Suprapubic skin (tissue), 4 donors: ENCODE results near the gene GBF1.

ENCODE experiments used
- EP300 ChIP-seq: sonication (generic); formaldehyde crosslinking; IDR thresholded peaks from one replicate; pipeline ENCODE4 v1.6.1; 2017; ENCODE audit warnings: antibody characterized with exemption
- POLR2A ChIP-seq, 2 donors: fragments of 450-650 bp; IDR thresholded peaks; one replicate each; pipeline ENCODE4 v1.6.1; 2017; ENCODE audit warnings: antibody characterized with exemption in 2 of 2, mild to moderate bottlenecking in 2 of 2, moderate library complexity in 2 of 2
- POLR2AphosphoS5 ChIP-seq, 3 donors: sonication (generic); formaldehyde crosslinking; IDR thresholded peaks; one replicate each; pipeline ENCODE4 v1.6.1; 2017; ENCODE audit warnings: antibody characterized with exemption in 3 of 3
- TF ChIP-seq, protein P1 (sequence below), 2 donors: fragments of 200-600 bp in 1 of 2; fragments of 450-650 bp in 1 of 2; sonication (generic) in 1 of 2; IDR thresholded peaks; one replicate each; pipeline ENCODE4 v1.5.1; 2016 to 2019; ENCODE audit warnings: antibody characterized with exemption in 2 of 2, mild to moderate bottlenecking in 1 of 2, moderate library complexity in 1 of 2

DNA sequence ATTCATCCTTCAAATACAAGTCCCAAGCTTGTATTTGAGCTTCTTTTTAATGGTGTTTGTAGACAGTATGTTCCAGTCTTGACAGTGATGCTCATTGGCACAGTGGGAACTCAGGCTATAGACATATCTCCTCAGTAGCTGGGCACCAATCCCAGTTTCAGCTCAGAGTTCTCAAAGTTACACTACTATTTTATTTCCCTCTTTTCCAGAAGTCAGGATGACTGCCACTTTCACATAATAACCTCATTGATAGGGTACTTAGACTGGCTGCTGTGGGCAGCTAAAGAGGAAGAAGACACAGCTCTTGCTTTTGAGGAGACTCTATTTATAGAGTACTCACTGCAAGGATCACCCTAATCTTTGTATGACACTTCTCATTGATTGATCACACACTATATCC lies 2.4 kb downstream of the GBF1 start:
- TF ChIP-seq, protein P1, sequence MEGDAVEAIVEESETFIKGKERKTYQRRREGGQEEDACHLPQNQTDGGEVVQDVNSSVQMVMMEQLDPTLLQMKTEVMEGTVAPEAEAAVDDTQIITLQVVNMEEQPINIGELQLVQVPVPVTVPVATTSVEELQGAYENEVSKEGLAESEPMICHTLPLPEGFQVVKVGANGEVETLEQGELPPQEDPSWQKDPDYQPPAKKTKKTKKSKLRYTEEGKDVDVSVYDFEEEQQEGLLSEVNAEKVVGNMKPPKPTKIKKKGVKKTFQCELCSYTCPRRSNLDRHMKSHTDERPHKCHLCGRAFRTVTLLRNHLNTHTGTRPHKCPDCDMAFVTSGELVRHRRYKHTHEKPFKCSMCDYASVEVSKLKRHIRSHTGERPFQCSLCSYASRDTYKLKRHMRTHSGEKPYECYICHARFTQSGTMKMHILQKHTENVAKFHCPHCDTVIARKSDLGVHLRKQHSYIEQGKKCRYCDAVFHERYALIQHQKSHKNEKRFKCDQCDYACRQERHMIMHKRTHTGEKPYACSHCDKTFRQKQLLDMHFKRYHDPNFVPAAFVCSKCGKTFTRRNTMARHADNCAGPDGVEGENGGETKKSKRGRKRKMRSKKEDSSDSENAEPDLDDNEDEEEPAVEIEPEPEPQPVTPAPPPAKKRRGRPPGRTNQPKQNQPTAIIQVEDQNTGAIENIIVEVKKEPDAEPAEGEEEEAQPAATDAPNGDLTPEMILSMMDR (IDR thresholded peaks at IDR 0.05): no peak
- TF ChIP-seq POLR2AphosphoS5 (IDR thresholded peaks at IDR 0.05) (no peak), EP300 (no peak), POLR2A (IDR thresholded peaks at IDR 0.05) (no peak)
